Measurements from ENCODE around the gene RAI1.
A peak's percentile ranks its signal among the peaks of the same experiment; 100 is the strongest.

Gene RAI1

DNA sequence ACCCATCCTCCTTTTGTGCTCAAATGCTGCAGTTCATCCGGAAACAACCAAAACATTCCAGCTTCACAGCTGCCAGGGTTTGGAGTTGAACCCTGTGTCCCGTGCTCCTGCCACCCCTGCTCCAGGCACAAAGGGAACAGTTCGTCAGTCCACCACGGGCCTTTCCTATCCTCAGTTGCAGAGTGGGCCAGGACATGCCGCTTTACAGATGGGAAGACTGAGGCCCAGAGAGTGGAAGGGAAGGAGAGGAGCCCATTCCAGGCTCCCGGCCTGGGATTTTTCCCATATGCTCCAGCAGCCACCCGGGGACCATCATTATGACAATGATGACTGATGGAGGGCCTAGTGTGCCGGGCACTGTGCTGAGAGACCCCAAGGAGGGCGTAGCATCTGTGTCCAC, 27.6 kb downstream of the RAI1 start:
- Histone ChIP-seq H3K4me2 (ENCODE audit: insufficient read depth, low read length, poor library complexity, severe bottlenecking) (no peak overlapping the region), H3K14ac (ENCODE audit: low read length) (no peak overlapping the region), H2AFZ (ENCODE audit: low read length) (no peak overlapping the region), H3K23ac (ENCODE audit: low read depth, low read length, poor library complexity) (no peak overlapping the region), H3K27ac (replicated peaks; ENCODE audit: low read length) (no peak overlapping the region), H2BK120ac (ENCODE audit: low read depth, low read length) (no peak overlapping the region), H3K4me3 (ENCODE audit: low read length in 2 of 2) (no peak overlapping the region), H3K4ac (ENCODE audit: low read length) (no peak overlapping the region), H2BK15ac (ENCODE audit: low read length) (no peak overlapping the region), H3K18ac (ENCODE audit: low read length) (peak overlapping the region; percentile 44), H3K79me1 (ENCODE audit: low read depth, low read length) (peaks cover 25% of the 10 kb centered on the region), H2BK12ac (ENCODE audit: low read length) (no peak overlapping the region), H3K9ac (ENCODE audit: low read depth, low read length, poor library complexity) (no peak overlapping the region), H2BK5ac (ENCODE audit: low read length) (peak overlapping the region; percentile 63), H3K36me3 (replicated peaks in 1 of 2; ENCODE audit: control insufficient read depth in 2 of 2, insufficient read depth in 2 of 2, low read length in 2 of 2) (peaks cover 4 to 21% of the 10 kb centered on the region in 2 donors), H4K91ac (ENCODE audit: low read depth, low read length, poor library complexity) (no peak overlapping the region), H3K4me1 (ENCODE audit: control insufficient read depth in 2 of 2, insufficient read depth in 1 of 2, low read depth in 1 of 2, low read length in 2 of 2) (peaks cover 28 to 36% of the 10 kb centered on the region in 2 donors), H2AK5ac (ENCODE audit: low read depth, low read length) (peak overlapping the region; percentile 70), H4K8ac (ENCODE audit: low read depth, low read length) (no peak overlapping the region), H3K9me3 (replicated peaks in 1 of 2; ENCODE audit: control insufficient read depth in 2 of 2, insufficient read depth in 1 of 2, low read depth in 1 of 2, low read length in 2 of 2) (peaks cover 0 to 6% of the 10 kb centered on the region in 2 donors), H3K27me3 (ENCODE audit: control insufficient read depth in 3 of 3, insufficient read depth in 3 of 3, low read depth in 1 of 3, low read length in 3 of 3) (no peaks in the 10 kb centered on the region)
- no peak for DNase-seq (ENCODE audit: low spot score)
- WGBS, 2 donors (ENCODE audit: extremely low coverage in 2 of 2, insufficient read length in 2 of 2, insufficient replicate concordance in 1 of 2): no CpG with 5 or more reads among the region's 9 CpGs

DNA sequence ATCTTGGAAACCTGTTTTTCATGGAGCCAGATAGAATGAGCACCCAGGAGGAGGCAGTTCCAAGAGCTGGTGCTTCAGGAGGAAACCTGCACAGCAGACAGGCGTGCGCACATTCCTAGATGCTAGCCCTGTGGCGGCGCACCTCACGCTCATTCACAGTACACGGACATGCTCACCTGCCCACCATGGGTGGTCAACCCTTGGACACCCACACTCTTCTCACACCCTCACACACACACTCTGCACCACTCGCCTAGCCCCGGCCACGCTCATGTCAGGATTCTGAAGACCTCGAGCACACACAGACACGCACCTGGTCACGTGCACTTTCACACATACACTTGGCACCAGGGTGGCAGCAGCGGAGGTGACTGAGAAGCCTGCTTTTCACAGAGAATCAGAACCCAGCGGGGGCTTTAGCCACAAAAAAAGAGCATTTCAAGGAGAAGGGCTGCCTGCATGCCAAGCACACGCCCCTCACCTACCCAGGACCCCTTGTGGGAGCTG, 28.6 kb downstream of the RAI1 start:
- Histone ChIP-seq H4K91ac (ENCODE audit: low read depth, low read length, poor library complexity) (no peak overlapping the region), H3K9me3 (replicated peaks in 1 of 2; ENCODE audit: control insufficient read depth in 2 of 2, insufficient read depth in 1 of 2, low read depth in 1 of 2, low read length in 2 of 2) (peaks cover 0 to under 1% of the 10 kb centered on the region in 2 donors), H2BK5ac (ENCODE audit: low read length) (peak overlapping the region; percentile 63), H3K23ac (ENCODE audit: low read depth, low read length, poor library complexity) (peak overlapping the region; percentile 68), H3K79me1 (ENCODE audit: low read depth, low read length) (peaks cover 21% of the 10 kb centered on the region), H3K27ac (replicated peaks; ENCODE audit: low read length) (peak overlapping the region; percentile 21), H2BK15ac (ENCODE audit: low read length) (peak overlapping the region; percentile 38), H2AFZ (ENCODE audit: low read length) (no peak overlapping the region), H3K36me3 (replicated peaks in 1 of 2; ENCODE audit: control insufficient read depth in 2 of 2, insufficient read depth in 2 of 2, low read length in 2 of 2) (peaks cover 5 to 10% of the 10 kb centered on the region in 2 donors), H2BK120ac (ENCODE audit: low read depth, low read length) (no peak overlapping the region), H2AK5ac (ENCODE audit: low read depth, low read length) (peak overlapping the region; percentile 97), H2BK12ac (ENCODE audit: low read length) (no peak overlapping the region), H4K8ac (ENCODE audit: low read depth, low read length) (no peak overlapping the region), H3K4me1 (ENCODE audit: control insufficient read depth in 2 of 2, insufficient read depth in 1 of 2, low read depth in 1 of 2, low read length in 2 of 2) (peaks cover 30 to 38% of the 10 kb centered on the region in 2 donors), H3K14ac (ENCODE audit: low read length) (no peak overlapping the region), H3K4me3 (ENCODE audit: low read length in 2 of 2) (peak overlapping the region in 1 of 2 donors; percentile 53), H3K9ac (ENCODE audit: low read depth, low read length, poor library complexity) (peak overlapping the region; percentile 30), H3K18ac (ENCODE audit: low read length) (peak overlapping the region; percentile 90), H3K27me3 (ENCODE audit: control insufficient read depth in 3 of 3, insufficient read depth in 3 of 3, low read depth in 1 of 3, low read length in 3 of 3) (no peaks in the 10 kb centered on the region), H3K4me2 (ENCODE audit: insufficient read depth, low read length, poor library complexity, severe bottlenecking) (no peak overlapping the region), H3K4ac (ENCODE audit: low read length) (no peak overlapping the region)
- WGBS, 2 donors (ENCODE audit: extremely low coverage in 2 of 2, insufficient read length in 2 of 2, insufficient replicate concordance in 1 of 2): no CpG with 5 or more reads among the region's 15 CpGs
- no peak for DNase-seq (ENCODE audit: low spot score)

DNA sequence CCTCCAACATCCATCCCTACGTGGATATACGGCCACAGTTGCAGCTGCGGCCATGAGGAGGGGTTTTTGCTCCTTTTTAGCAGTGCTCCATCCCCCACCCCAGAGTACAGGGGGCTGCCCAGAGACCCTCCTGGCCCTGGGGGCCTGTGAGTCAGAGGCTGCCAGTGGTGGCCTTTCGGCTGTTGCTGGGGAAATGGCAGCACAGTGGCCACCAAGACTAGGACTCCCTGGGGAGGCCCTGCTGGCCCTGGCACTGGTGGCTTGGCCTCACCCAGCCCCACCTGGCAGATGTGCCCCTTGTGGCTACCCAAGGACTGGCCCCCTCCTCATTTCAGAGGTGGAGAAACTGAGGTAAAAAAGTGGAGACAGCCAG, 29.1 kb downstream of the RAI1 start:
- H2BK120ac ChIP-seq (ENCODE audit: low read depth, low read length): no peak overlapping the region
- peak overlapping the region; percentile 90 for H3K18ac ChIP-seq (ENCODE audit: low read length)
- peak overlapping the region; percentile 97 for H2AK5ac ChIP-seq (ENCODE audit: low read depth, low read length)
- H2BK5ac ChIP-seq (ENCODE audit: low read length): peak overlapping the region; percentile 63
- DNase-seq (ENCODE audit: low spot score): no peak
- H2BK15ac ChIP-seq (ENCODE audit: low read length): no peak overlapping the region
- peaks cover 30 to 38% of the 10 kb centered on the region in 2 donors for H3K4me1 ChIP-seq (ENCODE audit: control insufficient read depth in 2 of 2, insufficient read depth in 1 of 2, low read depth in 1 of 2, low read length in 2 of 2)
- H4K91ac ChIP-seq (ENCODE audit: low read depth, low read length, poor library complexity): no peak overlapping the region
- WGBS, 2 donors (ENCODE audit: extremely low coverage in 2 of 2, insufficient read length in 2 of 2, insufficient replicate concordance in 1 of 2): no CpG with 5 or more reads among the region's 4 CpGs
- no peak overlapping the region for H3K23ac ChIP-seq (ENCODE audit: low read depth, low read length, poor library complexity)
- no peaks in the 10 kb centered on the region for H3K9me3 ChIP-seq (replicated peaks in 1 of 2; ENCODE audit: control insufficient read depth in 2 of 2, insufficient read depth in 1 of 2, low read depth in 1 of 2, low read length in 2 of 2)
- no peak overlapping the region for H3K4ac ChIP-seq (ENCODE audit: low read length)
- no peak overlapping the region for H3K9ac ChIP-seq (ENCODE audit: low read depth, low read length, poor library complexity)
- no peak overlapping the region for H2AFZ ChIP-seq (ENCODE audit: low read length)
- H3K27me3 ChIP-seq (ENCODE audit: control insufficient read depth in 3 of 3, insufficient read depth in 3 of 3, low read depth in 1 of 3, low read length in 3 of 3): no peaks in the 10 kb centered on the region
- peak overlapping the region; percentile 76 for H2BK12ac ChIP-seq (ENCODE audit: low read length)
- no peak overlapping the region for H3K4me2 ChIP-seq (ENCODE audit: insufficient read depth, low read length, poor library complexity, severe bottlenecking)
- H3K27ac ChIP-seq (replicated peaks; ENCODE audit: low read length): no peak overlapping the region
- no peak overlapping the region for H3K14ac ChIP-seq (ENCODE audit: low read length)
- H3K36me3 ChIP-seq (replicated peaks in 1 of 2; ENCODE audit: control insufficient read depth in 2 of 2, insufficient read depth in 2 of 2, low read length in 2 of 2): peaks cover 5 to 6% of the 10 kb centered on the region in 2 donors
- peaks cover 24% of the 10 kb centered on the region for H3K79me1 ChIP-seq (ENCODE audit: low read depth, low read length)
- no peak overlapping the region for H3K4me3 ChIP-seq (ENCODE audit: low read length in 2 of 2)
- no peak overlapping the region for H4K8ac ChIP-seq (ENCODE audit: low read depth, low read length)

DNA sequence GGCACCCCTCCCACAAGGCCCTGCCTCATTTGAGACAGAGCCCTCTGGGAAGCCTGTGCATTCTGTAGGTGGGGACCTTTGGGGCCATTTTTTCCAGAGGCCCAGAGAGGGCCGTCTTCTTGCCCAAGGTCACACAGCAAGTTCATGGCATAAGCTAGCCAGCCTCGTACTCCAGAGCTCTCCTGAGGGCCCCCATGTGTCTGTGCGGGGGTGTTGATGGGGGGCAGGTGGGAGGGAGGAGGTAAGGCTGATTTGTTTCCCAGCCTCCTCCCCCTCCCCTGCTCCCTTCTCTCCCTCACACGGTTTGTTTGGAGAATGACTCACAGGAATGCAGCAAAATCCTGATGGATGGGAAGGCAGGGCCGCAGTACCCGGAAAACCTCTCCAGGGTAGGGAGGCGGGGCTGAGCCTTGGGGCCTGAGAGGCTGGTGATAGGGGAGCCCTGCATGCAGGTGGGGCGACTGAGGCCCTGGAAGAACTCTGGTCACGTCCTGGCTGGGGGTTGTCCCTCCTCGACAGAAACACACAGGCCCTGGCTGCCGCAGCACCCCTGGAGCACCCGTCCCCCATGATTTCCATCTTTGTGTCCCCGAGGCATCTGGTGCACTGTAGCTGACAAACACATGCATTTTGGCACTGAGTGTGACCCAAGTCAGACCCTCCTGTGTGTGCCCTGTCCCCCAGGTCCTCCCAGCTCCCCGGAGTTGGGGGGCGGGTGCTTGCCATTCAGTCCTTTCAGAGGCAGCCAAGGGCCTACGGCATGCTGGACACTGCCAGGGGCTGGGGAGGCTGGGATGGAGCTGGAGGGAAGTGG, 29.7 kb downstream of the RAI1 start:
- peak overlapping the region; percentile 60 for H3K18ac ChIP-seq (ENCODE audit: low read length)
- H2BK12ac ChIP-seq (ENCODE audit: low read length): no peak overlapping the region
- no peak overlapping the region for H2AFZ ChIP-seq (ENCODE audit: low read length)
- H3K36me3 ChIP-seq (replicated peaks in 1 of 2; ENCODE audit: control insufficient read depth in 2 of 2, insufficient read depth in 2 of 2, low read length in 2 of 2): peaks cover 4 to 5% of the 10 kb centered on the region in 2 donors
- H2BK15ac ChIP-seq (ENCODE audit: low read length): no peak overlapping the region
- no peaks in the 10 kb centered on the region for H3K27me3 ChIP-seq (ENCODE audit: control insufficient read depth in 3 of 3, insufficient read depth in 3 of 3, low read depth in 1 of 3, low read length in 3 of 3)
- peak overlapping the region; percentile 97 for H2AK5ac ChIP-seq (ENCODE audit: low read depth, low read length)
- peak overlapping the region; percentile 66 for H3K27ac ChIP-seq (replicated peaks; ENCODE audit: low read length)
- no peak overlapping the region for H3K4me2 ChIP-seq (ENCODE audit: insufficient read depth, low read length, poor library complexity, severe bottlenecking)
- H4K91ac ChIP-seq (ENCODE audit: low read depth, low read length, poor library complexity): no peak overlapping the region
- peaks cover 24% of the 10 kb centered on the region for H3K79me1 ChIP-seq (ENCODE audit: low read depth, low read length)
- peaks cover 30 to 38% of the 10 kb centered on the region in 2 donors for H3K4me1 ChIP-seq (ENCODE audit: control insufficient read depth in 2 of 2, insufficient read depth in 1 of 2, low read depth in 1 of 2, low read length in 2 of 2)
- H3K4ac ChIP-seq (ENCODE audit: low read length): no peak overlapping the region
- H2BK5ac ChIP-seq (ENCODE audit: low read length): peak overlapping the region; percentile 63
- DNase-seq (ENCODE audit: low spot score): no peak
- H3K4me3 ChIP-seq (ENCODE audit: low read length in 2 of 2): peak overlapping the region in 1 of 2 donors; percentile 32
- H3K9ac ChIP-seq (ENCODE audit: low read depth, low read length, poor library complexity): no peak overlapping the region
- WGBS, 2 donors (ENCODE audit: extremely low coverage in 2 of 2, insufficient read length in 2 of 2, insufficient replicate concordance in 1 of 2): no CpG with 5 or more reads among the region's 16 CpGs
- peak overlapping the region; percentile 83 for H2BK120ac ChIP-seq (ENCODE audit: low read depth, low read length)
- H3K9me3 ChIP-seq (replicated peaks in 1 of 2; ENCODE audit: control insufficient read depth in 2 of 2, insufficient read depth in 1 of 2, low read depth in 1 of 2, low read length in 2 of 2): no peaks in the 10 kb centered on the region
- H4K8ac ChIP-seq (ENCODE audit: low read depth, low read length): no peak overlapping the region
- H3K23ac ChIP-seq (ENCODE audit: low read depth, low read length, poor library complexity): no peak overlapping the region
- H3K14ac ChIP-seq (ENCODE audit: low read length): no peak overlapping the region

Measured in neuronal stem cell (in vitro differentiated cells).